Testis (tissue), 3 donors: ENCODE results near the gene CALHM3. TPM values are rescaled to one million over a fixed set of nuclear protein-coding genes. Genes with fewer than 3 reads are reported as not detected.
A peak's percentile ranks its signal among the peaks of the same experiment; 100 is the strongest.

Experiments
- DNase-seq: peaks from one replicate; pipeline ENCODE4 v3.0.0-alpha.2; 2019
- H3K27ac ChIP-seq, 2 donors: fragments of 200-600 bp; sonication (generic); one replicate each; pipeline ENCODE4 v1.5.1; 2019
- H3K27me3 ChIP-seq: fragments of 200-600 bp; sonication (generic); one replicate; pipeline ENCODE4 v1.5.1; 2019
- H3K36me3 ChIP-seq: fragments of 200-600 bp; sonication (generic); one replicate; pipeline ENCODE4 v1.5.1; 2017; ENCODE audit warnings: low read depth; ENCODE audit errors: missing control alignments
- H3K4me1 ChIP-seq: fragments of 200-600 bp; sonication (generic); one replicate; pipeline ENCODE4 v1.5.1; 2019
- H3K4me3 ChIP-seq, 2 donors: fragments of 200-600 bp; sonication (generic); one replicate each; pipeline ENCODE4 v1.5.1; 2017 to 2019
- H3K9me3 ChIP-seq: fragments of 200-600 bp; sonication (generic); one replicate; pipeline ENCODE4 v1.5.1; 2017
- POLR2A ChIP-seq: fragments of 450-650 bp; IDR thresholded peaks from one replicate; pipeline ENCODE4 v1.6.1; 2017; ENCODE audit warnings: antibody characterized with exemption, mild to moderate bottlenecking, moderate library complexity
- WGBS, 2 donors: methylation state at CpG; one replicate each; pipeline ENCODE4 v1.1.5; 2018; 5-methylcytosine and 5-hydroxymethylcytosine counted together
- intact Hi-C: fragments of 100-400 bp; cut with DNase I; formaldehyde crosslinking; loops from one replicate; pipeline ENCODE4 v1.15.1; 2023; ENCODE audit warnings: low total_unique reads
- polyA plus RNA-seq: library from polyadenylated mRNA; stranded (reverse); fragments of 350-450 nt; fragmentation: Illumina TruSeq; extraction: RNeasy Lipid Tissue Mini Kit (QIAGEN cat#74804); gene quantifications from one replicate; pipeline ENCODE4 v1.2.3, GENCODE V29; 2014; ENCODE audit warnings: low read depth, low replicate concordance; ENCODE audit not compliant: insufficient read depth
- total RNA-seq, 2 donors: library from RNA; depleted of rRNA; stranded (reverse); fragments of >200 nt; gene quantifications; one replicate each; pipeline ENCODE4 v1.2.3, GENCODE V29; 2016
- TF ChIP-seq, protein P1 (sequence below), 3 experiments: fragments of 450-650 bp in 2 of 3; fragments of 200-600 bp in 1 of 3; sonication (generic) in 1 of 3; IDR thresholded peaks; one replicate each; pipeline ENCODE4 v1.5.1; 2016 to 2019; ENCODE audit warnings: antibody characterized with exemption in 3 of 3, mild to moderate bottlenecking in 2 of 3, moderate library complexity in 1 of 3

Gene CALHM3
- total and polyA plus RNA-seq, 3 donors from 2014 or later, result 0.39 to 0.93 (median 0.88) TPM

DNA sequence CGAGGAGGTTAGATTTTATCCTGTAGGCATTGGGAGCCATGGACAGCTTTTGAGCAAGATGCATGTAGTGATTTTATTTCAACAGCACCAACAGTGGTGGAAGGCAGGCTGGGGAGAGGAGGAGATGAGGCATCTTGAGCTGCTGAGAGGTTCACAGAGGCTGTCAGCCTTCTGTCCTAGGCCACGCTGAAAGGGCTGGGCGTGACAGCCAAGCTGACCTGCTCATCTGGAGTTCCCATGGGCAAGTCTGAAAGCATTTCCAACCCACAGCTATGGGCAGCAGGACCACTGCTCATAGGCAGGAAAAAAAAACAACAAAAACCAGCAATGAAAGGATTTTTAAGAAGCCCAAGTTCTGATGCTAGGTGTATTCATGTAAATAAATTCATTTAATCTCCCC is 22.1 kb upstream of the CALHM3 start:
- Histone ChIP-seq H3K4me3 (no peak overlapping the region), H3K36me3 (no peaks in the 10 kb centered on the region), H3K27me3 (no peaks in the 10 kb centered on the region), H3K4me1 (peaks cover 37% of the 10 kb centered on the region), H3K27ac (peak overlapping the region in 1 of 2 donors; percentile 25), H3K9me3 (no peaks in the 10 kb centered on the region)
- TF ChIP-seq, protein P1, sequence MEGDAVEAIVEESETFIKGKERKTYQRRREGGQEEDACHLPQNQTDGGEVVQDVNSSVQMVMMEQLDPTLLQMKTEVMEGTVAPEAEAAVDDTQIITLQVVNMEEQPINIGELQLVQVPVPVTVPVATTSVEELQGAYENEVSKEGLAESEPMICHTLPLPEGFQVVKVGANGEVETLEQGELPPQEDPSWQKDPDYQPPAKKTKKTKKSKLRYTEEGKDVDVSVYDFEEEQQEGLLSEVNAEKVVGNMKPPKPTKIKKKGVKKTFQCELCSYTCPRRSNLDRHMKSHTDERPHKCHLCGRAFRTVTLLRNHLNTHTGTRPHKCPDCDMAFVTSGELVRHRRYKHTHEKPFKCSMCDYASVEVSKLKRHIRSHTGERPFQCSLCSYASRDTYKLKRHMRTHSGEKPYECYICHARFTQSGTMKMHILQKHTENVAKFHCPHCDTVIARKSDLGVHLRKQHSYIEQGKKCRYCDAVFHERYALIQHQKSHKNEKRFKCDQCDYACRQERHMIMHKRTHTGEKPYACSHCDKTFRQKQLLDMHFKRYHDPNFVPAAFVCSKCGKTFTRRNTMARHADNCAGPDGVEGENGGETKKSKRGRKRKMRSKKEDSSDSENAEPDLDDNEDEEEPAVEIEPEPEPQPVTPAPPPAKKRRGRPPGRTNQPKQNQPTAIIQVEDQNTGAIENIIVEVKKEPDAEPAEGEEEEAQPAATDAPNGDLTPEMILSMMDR (IDR thresholded peaks at IDR 0.05), result no peak
- TF ChIP-seq POLR2A, result no peak
- intact Hi-C loops, result no loop called here
- DNase-seq, result no peak
- 71 to 79% methylated on average over 3 of the region's 3 CpGs for WGBS, 2 donors

DNA sequence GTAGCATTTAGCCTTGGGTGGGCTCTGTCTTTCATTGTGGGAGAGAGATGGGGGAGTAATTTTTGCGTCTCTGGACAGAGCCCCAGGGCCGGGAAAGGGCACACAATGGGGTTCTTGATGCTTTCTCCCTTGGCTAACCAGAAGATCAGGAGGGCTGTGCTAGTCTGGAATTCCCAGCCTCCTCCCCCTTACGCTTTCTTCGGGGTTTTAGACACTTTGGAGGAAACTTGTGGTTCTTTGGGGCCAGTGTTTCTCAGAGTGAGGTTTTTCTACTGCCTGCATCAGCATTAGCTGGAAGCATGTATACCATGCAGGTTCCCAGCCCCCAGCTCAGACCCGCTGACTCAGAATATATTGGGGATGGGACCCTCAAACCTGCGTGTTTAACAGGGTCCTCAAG is 21.4 kb upstream of the CALHM3 start:
- no peak for TF ChIP-seq POLR2A
- TF ChIP-seq, protein P1 (IDR thresholded peaks at IDR 0.05), result no peak
- Histone ChIP-seq H3K4me3 (no peak overlapping the region), H3K9me3 (no peaks in the 10 kb centered on the region), H3K27ac (peak overlapping the region in 1 of 2 donors; percentile 25), H3K4me1 (peaks cover 35% of the 10 kb centered on the region), H3K36me3 (no peaks in the 10 kb centered on the region), H3K27me3 (no peaks in the 10 kb centered on the region)
- WGBS, 2 donors, result 54 to 66% methylated on average over 6 of the region's 6 CpGs
- intact Hi-C loops, result no loop called here
- DNase-seq, result peak; percentile 61

DNA sequence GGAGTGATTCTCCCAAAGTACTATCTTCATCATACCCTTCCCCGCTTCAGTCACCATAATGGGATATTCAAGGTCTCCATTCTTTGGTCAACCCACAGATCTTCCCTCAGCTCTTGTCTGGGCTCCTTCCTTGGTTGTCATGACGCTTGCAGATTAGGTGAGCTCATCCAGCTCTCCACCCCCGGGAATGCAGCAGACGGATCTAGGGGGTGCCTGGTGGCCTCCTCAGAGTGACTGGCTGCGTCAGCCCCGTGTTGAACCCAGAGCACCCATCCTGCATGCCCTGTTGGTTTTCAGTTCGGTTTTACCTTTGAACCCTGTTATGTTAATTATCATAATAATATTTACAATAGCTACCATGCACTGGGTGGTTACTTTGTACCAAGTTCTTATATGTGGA is 20.8 kb upstream of the CALHM3 start:
- Histone ChIP-seq H3K27me3 (no peaks in the 10 kb centered on the region), H3K27ac (no peak overlapping the region), H3K36me3 (no peaks in the 10 kb centered on the region), H3K4me3 (no peak overlapping the region), H3K9me3 (no peaks in the 10 kb centered on the region), H3K4me1 (peaks cover 32% of the 10 kb centered on the region)
- TF ChIP-seq, protein P1 (IDR thresholded peaks at IDR 0.05), result no peak
- no peak for TF ChIP-seq POLR2A
- WGBS, 2 donors, result 65 to 70% methylated on average over 7 of the region's 7 CpGs
- intact Hi-C loops, result no loop called here
- no peak for DNase-seq

DNA sequence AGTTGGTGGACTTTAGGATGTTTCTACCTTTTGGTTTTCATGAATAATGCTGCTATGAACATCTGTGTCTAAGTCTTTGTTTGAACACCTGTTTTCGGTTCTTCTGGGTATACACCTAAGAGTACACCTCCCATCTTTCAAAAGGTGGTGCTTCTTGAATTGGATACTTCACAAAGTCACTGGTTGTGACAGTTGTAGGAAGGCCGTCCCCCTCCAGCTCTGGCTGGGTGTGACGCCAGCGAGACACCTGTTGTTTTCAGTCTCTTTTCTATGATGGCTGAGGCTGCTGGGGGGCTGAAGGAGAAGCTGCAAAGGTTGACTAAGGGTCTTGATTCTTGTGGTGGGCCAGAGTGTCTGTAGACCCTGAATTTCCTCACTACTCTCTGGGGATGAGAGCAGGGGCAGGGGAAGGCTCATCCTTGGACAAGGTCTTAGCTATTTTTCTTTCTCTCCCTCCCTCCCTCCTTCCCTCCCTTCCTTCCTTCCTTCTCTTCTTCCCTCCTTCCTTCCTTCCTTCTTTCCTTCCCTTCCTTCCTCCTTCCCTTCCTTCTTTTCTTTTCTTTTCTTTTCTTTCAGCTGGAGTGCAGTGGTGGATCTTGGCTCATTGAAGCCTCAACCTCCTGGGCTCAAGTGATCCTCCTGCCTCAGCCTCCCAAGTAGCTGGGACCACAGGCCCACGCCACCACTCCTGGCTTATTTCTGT is 20.0 kb upstream of the CALHM3 start:
- Histone ChIP-seq H3K36me3 (no peaks in the 10 kb centered on the region), H3K9me3 (no peaks in the 10 kb centered on the region), H3K4me3 (no peak overlapping the region), H3K27ac (no peak overlapping the region), H3K4me1 (peaks cover 24% of the 10 kb centered on the region), H3K27me3 (no peaks in the 10 kb centered on the region)
- no peak for DNase-seq
- intact Hi-C loops, result no loop called here
- 78 to 95% methylated on average over 5 of the region's 5 CpGs for WGBS, 2 donors
- TF ChIP-seq POLR2A, result no peak
- TF ChIP-seq, protein P1 (IDR thresholded peaks at IDR 0.05), result no peak
